ENCODE measurements around the gene PSKH1.

GRCh38 chr16:67868290-67868689, 24.8 kb upstream of the PSKH1 start:
- no peak for TF ChIP-seq SP1 (IDR thresholded peaks at IDR 0.05)
- TF ChIP-seq FOXA1 (IDR thresholded peaks at IDR 0.05) = no peak
- no peak for TF ChIP-seq CTCF (IDR thresholded peaks at IDR 0.05; ENCODE audit: low read depth, low read length, missing input control)
- no peak for TF ChIP-seq EGR1 (IDR thresholded peaks at IDR 0.05; ENCODE audit: low read depth in 2 of 2)
- no peak for TF ChIP-seq TAF1 (conservative IDR thresholded peaks at IDR 0.05)
- no peak for TF ChIP-seq JUND (IDR thresholded peaks at IDR 0.05)
- TF ChIP-seq YY1 (IDR thresholded peaks at IDR 0.05) = no peak
- TF ChIP-seq, protein P1, sequence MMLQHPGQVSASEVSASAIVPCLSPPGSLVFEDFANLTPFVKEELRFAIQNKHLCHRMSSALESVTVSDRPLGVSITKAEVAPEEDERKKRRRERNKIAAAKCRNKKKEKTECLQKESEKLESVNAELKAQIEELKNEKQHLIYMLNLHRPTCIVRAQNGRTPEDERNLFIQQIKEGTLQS (IDR thresholded peaks at IDR 0.05) = no peak

Data from liver (tissue), 3 donors.